GM19239 (cell line): Measurements from ENCODE around the gene KCNK1.

Experiments
- DNase-seq: peaks from one replicate; pipeline ENCODE4 v3.0.0; 2011; ENCODE audit warnings: low spot score; ENCODE audit not compliant: insufficient read length
- FAIRE-seq: peaks from 2 replicates; lab custom pipeline; 2011; peaks lifted over from hg19 to GRCh38; lab: Jason Lieb, UNC

KCNK1 gene

GRCh38 chr1:233613252-233614172 lies at the start of gene KCNK1:
Gene KCNK1 (plus strand): TSS chr1:233614106. CDS start chr1:233614172, 66 bp downstream.
- DNase-seq (no peak), FAIRE-seq (no peak)

- DNase-seq: no peak
- FAIRE-seq: no peak
Observed at GRCh38 chr1:233565313-233565712, 48.6 kb upstream of the KCNK1 start.

- no peak for DNase-seq
Observed at GRCh38 chr1:233566886-233567285, 47.0 kb upstream of the KCNK1 start.

GRCh38 chr1:233569636-233570035 lies 44.3 kb upstream of the KCNK1 start:
- no peak for FAIRE-seq

More at GRCh38 chr1:233566886-233567285, 47.0 kb upstream of the KCNK1 start:
- FAIRE-seq: no peak

GRCh38 chr1:233570216-233570615 lies 43.7 kb upstream of the KCNK1 start:
- DNase-seq: no peak
- no peak for FAIRE-seq

More at GRCh38 chr1:233569636-233570035, 44.3 kb upstream of the KCNK1 start:
- DNase-seq: no peak

- FAIRE-seq (no peak), DNase-seq (no peak)
Observed at GRCh38 chr1:233570706-233571105, 43.2 kb upstream of the KCNK1 start.

GRCh38 chr1:233572896-233573295 lies 41.0 kb upstream of the KCNK1 start:
- DNase-seq: no peak
- FAIRE-seq: no peak

GRCh38 chr1:233575450-233575849 lies 38.5 kb upstream of the KCNK1 start:
- DNase-seq: no peak
- no peak for FAIRE-seq

GRCh38 chr1:233582439-233582838 lies 31.5 kb upstream of the KCNK1 start:
- no peak for FAIRE-seq
- DNase-seq: no peak

GRCh38 chr1:233584376-233584775 lies 29.5 kb upstream of the KCNK1 start:
- FAIRE-seq: no peak
- DNase-seq: no peak

- FAIRE-seq: no peak
Observed at GRCh38 chr1:233584931-233585330, 29.0 kb upstream of the KCNK1 start.

GRCh38 chr1:233586301-233586700 lies 27.6 kb upstream of the KCNK1 start:
- no peak for DNase-seq
- FAIRE-seq: no peak

More at GRCh38 chr1:233584931-233585330, 29.0 kb upstream of the KCNK1 start:
- no peak for DNase-seq

GRCh38 chr1:233587196-233587595 lies 26.7 kb upstream of the KCNK1 start:
- DNase-seq (no peak), FAIRE-seq (no peak)

GRCh38 chr1:233587958-233588799 lies 25.7 kb upstream of the KCNK1 start:
- FAIRE-seq (no peak), DNase-seq (no peak)

- FAIRE-seq: no peak
Observed at GRCh38 chr1:233597489-233597901, 16.4 kb upstream of the KCNK1 start.

GRCh38 chr1:233598891-233599541 lies 14.9 kb upstream of the KCNK1 start:
- DNase-seq (no peak), FAIRE-seq (peak; percentile 79)

More at GRCh38 chr1:233597489-233597901, 16.4 kb upstream of the KCNK1 start:
- DNase-seq: no peak

- no peak for FAIRE-seq
- no peak for DNase-seq
Observed at GRCh38 chr1:233599542-233600073, 14.3 kb upstream of the KCNK1 start.

- DNase-seq (no peak), FAIRE-seq (no peak)
Observed at GRCh38 chr1:233600488-233600887, 13.4 kb upstream of the KCNK1 start.

GRCh38 chr1:233603478-233603877 lies 10.4 kb upstream of the KCNK1 start:
- no peak for DNase-seq
- no peak for FAIRE-seq

- DNase-seq (no peak), FAIRE-seq (no peak)
Observed at GRCh38 chr1:233605205-233605604, 8.7 kb upstream of the KCNK1 start.
